Motor neuron (in vitro differentiated cells): ENCODE measurements around the gene GOLGA3. TPM values are rescaled to one million over a fixed set of nuclear protein-coding genes. Genes with fewer than 3 reads are reported as not detected.

Experiments
- ATAC-seq, 8 experiments: fragments of 200-7000 bp; cut with Tn5 transposase; replicated peaks in 6 of 8; 2 replicates each; pipeline ENCODE4 v1.8.0; 2021; ENCODE audit warnings: mild to moderate bottlenecking in 8 of 8, moderate library complexity in 8 of 8
- H3K27ac ChIP-seq, 2 donors: fragments of 250-450 bp; sonication (Bioruptor Pico); 2 replicates each; pipeline ENCODE4 v1.9.0; 2021; ENCODE audit warnings: antibody characterized with exemption in 2 of 2, mild to moderate bottlenecking in 2 of 2, moderate library complexity in 1 of 2
- H3K4me1 ChIP-seq, 2 donors: fragments of 250-450 bp; sonication (Bioruptor Pico); replicated peaks in 1 of 2; 2 replicates each; pipeline ENCODE4 v1.6.1; 2021; ENCODE audit warnings: antibody characterized with exemption in 2 of 2, mild to moderate bottlenecking in 2 of 2, moderate library complexity in 1 of 2
- H3K4me3 ChIP-seq, 5 donors: fragments of 250-450 bp; sonication (Bioruptor Pico); 2 replicates each; pipeline ENCODE4 v1.9.0; 2021; ENCODE audit warnings: antibody characterized with exemption in 5 of 5, mild to moderate bottlenecking in 5 of 5, moderate library complexity in 4 of 5
- WGBS, 10 experiments: fragments of 450-650 bp; shearing (Covaris generic); methylation state at CpG; one replicate each; pipeline ENCODE4 v1.0.0; 2022; 5-methylcytosine and 5-hydroxymethylcytosine counted together
- in situ Hi-C, 9 experiments: fragments of 400-800 bp; cut with MboI; loops; one replicate each; pipeline ENCODE4 v1.15.0; 2021; ENCODE audit warnings: low sequenced_read_pairs in 9 of 9, low pct_unique_long_range_greater_than_20kb in 2 of 9; ENCODE audit not compliant: unreplicated experiment in 9 of 9
- total RNA-seq, 8 experiments: library from RNA; unstranded; fragments of 300-600 nt; gene quantifications; 2 replicates each; pipeline versions ENCODE4 v1.2.3 to v1.2.4, GENCODE V29; 2022

Gene GOLGA3
- total RNA-seq, 8 experiments from 2014 or later = 41.1 to 75.1 (median 48.6) TPM

- ATAC-seq = peak in 4 of 8 experiments; percentile 18 to 51 (median 20)
- H3K4me3 ChIP-seq = no peak overlapping the region
- in situ Hi-C loops = no loop called here
- no peak overlapping the region for H3K27ac ChIP-seq
- 81 to 99% (median 94%) methylated on average over 9 to 11 of the region's 30 CpGs; no CpG with 5 or more reads in 7 of the 10 experiments for WGBS, 10 experiments
- H3K4me1 ChIP-seq = no peaks in the 10 kb centered on the region
Measured at GRCh38 chr12:132724506-132725241, 104.0 kb downstream of the GOLGA3 start.

DNA sequence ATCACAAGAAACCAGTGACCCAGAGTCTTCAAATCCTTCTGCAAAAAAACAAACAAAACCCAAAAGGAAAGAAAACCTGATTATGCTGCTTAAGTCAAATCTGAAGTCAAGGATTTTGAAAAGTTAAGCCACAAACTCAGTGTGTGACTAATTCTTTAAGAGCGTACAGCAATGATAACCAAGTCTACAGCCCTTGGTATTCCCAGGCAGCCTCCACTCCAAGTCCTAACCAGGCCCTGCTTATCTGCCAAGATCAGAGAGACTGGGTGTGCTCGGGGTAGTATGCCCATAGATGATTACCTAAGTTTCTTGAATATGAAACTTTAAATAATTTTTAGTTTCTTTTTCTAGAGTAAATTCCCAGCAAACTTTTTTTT is 104.9 kb downstream of the GOLGA3 start:
- in situ Hi-C loops = no loop called here
- 47 to 100% (median 91%) methylated on average over 1 to 2 of the region's 2 CpGs; no CpG with 5 or more reads in 2 of the 10 experiments for WGBS, 10 experiments
- no peaks in the 10 kb centered on the region for H3K4me1 ChIP-seq
- no peak overlapping the region for H3K4me3 ChIP-seq
- no peak for ATAC-seq
- no peak overlapping the region for H3K27ac ChIP-seq

GRCh38 chr12:132723015-132723763 is 105.5 kb downstream of the GOLGA3 start:
- 80 to 100% (median 95%) methylated on average over 1 to 17 of the region's 30 CpGs; no CpG with 5 or more reads in 2 of the 10 experiments for WGBS, 10 experiments
- ATAC-seq = no peak
- H3K27ac ChIP-seq = no peak overlapping the region
- H3K4me1 ChIP-seq = no peaks in the 10 kb centered on the region
- in situ Hi-C loops = no loop called here
- no peak overlapping the region for H3K4me3 ChIP-seq

- WGBS, 10 experiments = 86 to 100% (median 93%) methylated on average over 1 to 12 of the region's 25 CpGs; no CpG with 5 or more reads in 3 of the 10 experiments
- ATAC-seq = no peak
- Histone ChIP-seq H3K4me3 (no peak overlapping the region), H3K27ac (no peak overlapping the region), H3K4me1 (no peaks in the 10 kb centered on the region)
- in situ Hi-C loops = no loop called here
Measured at GRCh38 chr12:132720606-132721345, 107.9 kb downstream of the GOLGA3 start.

DNA sequence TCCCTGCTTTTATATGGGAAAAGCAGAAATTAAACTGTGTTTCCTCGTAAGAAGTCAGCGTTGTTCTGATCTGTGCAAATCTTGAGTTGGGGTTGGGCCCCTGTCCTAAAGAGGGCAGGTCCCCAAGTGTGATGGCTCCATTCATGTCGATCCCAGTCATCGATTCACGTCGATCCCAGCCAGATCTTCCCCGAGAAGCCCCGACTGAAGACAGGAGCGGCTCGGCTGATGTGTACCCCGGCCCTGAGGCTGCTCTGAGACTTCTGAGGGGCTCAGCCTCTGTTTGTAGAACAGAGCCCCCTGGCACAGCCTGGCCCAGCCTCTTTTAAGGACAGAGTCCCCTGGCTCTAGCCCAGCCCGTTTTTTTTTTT is 108.7 kb downstream of the GOLGA3 start:
- in situ Hi-C loops = no loop called here
- 67 to 98% (median 92%) methylated on average over 1 to 7 of the region's 12 CpGs; no CpG with 5 or more reads in 4 of the 10 experiments for WGBS, 10 experiments
- ATAC-seq = peak in 3 of 8 experiments; percentile 6 to 14 (median 8)
- Histone ChIP-seq H3K4me3 (no peak overlapping the region), H3K27ac (no peak overlapping the region), H3K4me1 (no peaks in the 10 kb centered on the region)

DNA sequence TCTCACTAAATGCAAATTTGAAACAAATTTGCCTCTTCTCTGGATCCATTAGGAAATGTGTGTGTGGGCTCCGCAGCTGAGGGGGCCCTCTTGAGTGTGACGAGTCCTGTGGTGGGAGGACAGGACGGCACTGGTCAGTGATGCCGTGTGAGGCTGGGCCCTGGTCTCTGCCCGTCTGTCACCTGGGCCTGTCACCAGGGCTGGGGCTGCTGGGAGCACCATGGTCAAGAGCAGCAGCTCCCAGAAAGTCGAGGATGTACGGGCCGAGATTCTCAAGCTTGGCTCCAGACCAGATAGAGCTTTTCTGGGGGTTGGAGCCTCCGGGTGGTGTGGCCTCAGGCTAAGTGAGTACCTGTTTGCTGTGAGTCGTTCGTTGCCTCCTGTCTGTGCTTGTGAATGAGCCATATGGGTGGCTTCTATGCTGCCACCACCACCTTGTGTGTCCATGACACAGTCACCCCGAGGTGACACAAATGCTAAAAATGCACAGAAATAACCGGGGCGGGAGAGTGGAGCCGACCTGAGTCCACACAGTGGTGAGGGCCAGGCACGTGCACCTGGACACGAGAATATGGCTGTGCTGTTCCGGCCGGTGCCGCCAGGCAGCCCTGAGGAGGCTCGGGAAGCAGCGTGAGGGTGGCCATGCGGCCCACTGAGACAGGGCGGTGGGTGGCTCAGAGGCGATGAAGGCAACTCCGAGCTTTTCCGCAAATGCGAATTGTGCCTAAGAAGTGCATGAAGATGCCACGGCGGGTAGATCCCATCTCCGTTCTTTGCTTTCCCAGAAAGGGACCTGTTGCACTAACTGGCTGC is 109.3 kb downstream of the GOLGA3 start:
- Histone ChIP-seq H3K27ac (no peak overlapping the region), H3K4me1 (no peaks in the 10 kb centered on the region), H3K4me3 (no peak overlapping the region)
- in situ Hi-C loops = no loop called here
- 77 to 100% (median 90%) methylated on average over 1 to 13 of the region's 31 CpGs; no CpG with 5 or more reads in 4 of the 10 experiments for WGBS, 10 experiments
- peak in 3 of 8 experiments; percentile 14 to 25 (median 18) for ATAC-seq

Other genes with a start within 250 kb of the GOLGA3 start
- 1 to 10 TPM in 1 of 8 experiments, under 1 TPM in 3, not detected in 4; 0.16 to 1.0 (median 0.45) TPM for gene LRCOL1, start 218.3 kb downstream of the GOLGA3 start, total RNA-seq
- under 1 TPM in 4 of 8 experiments, not detected in 4; 0.13 to 0.62 (median 0.17) TPM for gene P2RX2, start 210.1 kb downstream of the GOLGA3 start, total RNA-seq
- 10 to 100 TPM in 4 of 8 experiments, 1 to 10 TPM in 4; 4.6 to 80.2 (median 12.4) TPM for gene POLE, start 141.5 kb downstream of the GOLGA3 start, total RNA-seq
- 10 to 100 TPM; 11.5 to 38.0 (median 19.7) TPM for gene PXMP2, start 141.3 kb downstream of the GOLGA3 start, total RNA-seq
- 10 to 100 TPM; 19.8 to 50.5 (median 25.5) TPM for gene PGAM5, start 118.0 kb downstream of the GOLGA3 start, total RNA-seq
- gene ANKLE2, start 67.0 kb downstream of the GOLGA3 start, total RNA-seq = 10 to 100 TPM; 22.6 to 78.8 (median 36.8) TPM
- 10 to 100 TPM; 22.1 to 69.6 (median 24.8) TPM for gene CHFR, start 58.7 kb upstream of the GOLGA3 start, total RNA-seq
- 10 to 100 TPM in 3 of 8 experiments, 1 to 10 TPM in 5; 7.6 to 22.5 (median 9.2) TPM for gene ZNF605, start 127.4 kb upstream of the GOLGA3 start, total RNA-seq
- gene ZNF26, start 157.5 kb upstream of the GOLGA3 start, total RNA-seq = 10 to 100 TPM in 4 of 8 experiments, 1 to 10 TPM in 4; 8.7 to 19.4 (median 10.1) TPM
- gene ZNF84, start 208.6 kb upstream of the GOLGA3 start, total RNA-seq = 10 to 100 TPM; 25.0 to 55.5 (median 51.0) TPM